Stimulated activated CD4-positive, alpha-beta T cell treated with anti-CD3 and anti-CD28 coated beads, Interleukin-2, amount 100 ng/mL, for 24 hours (primary cell): Measurements from ENCODE around the gene HRH3.

Source experiments
- DNase-seq, 2 donors: peaks; one replicate each; pipeline ENCODE4 v3.0.0-alpha.2; 2020

The HRH3 gene

GRCh38 chr20:62228982-62229545, 9.0 kb upstream of the HRH3 start:
- DNase-seq = no peak

GRCh38 chr20:62227977-62228958, 8.2 kb upstream of the HRH3 start:
- DNase-seq = no peak

GRCh38 chr20:62227591-62227976, 7.5 kb upstream of the HRH3 start:
- no peak for DNase-seq

- DNase-seq = no peak
Measured at GRCh38 chr20:62226707-62227590, 6.9 kb upstream of the HRH3 start.

GRCh38 chr20:62225820-62226635, 6.0 kb upstream of the HRH3 start:
- no peak for DNase-seq

- DNase-seq = no peak
Measured at GRCh38 chr20:62225026-62225425, 4.9 kb upstream of the HRH3 start.

- DNase-seq = no peak
Measured at GRCh38 chr20:62224113-62224855, 4.2 kb upstream of the HRH3 start.

- no peak for DNase-seq
Measured at GRCh38 chr20:62223571-62223970, 3.5 kb upstream of the HRH3 start.

- no peak for DNase-seq
Measured at GRCh38 chr20:62222972-62223371, 2.9 kb upstream of the HRH3 start.

- DNase-seq = no peak
Measured at GRCh38 chr20:62222266-62222850, 2.3 kb upstream of the HRH3 start.

GRCh38 chr20:62220666-62221568, 839 bp upstream of the HRH3 start:
- no peak for DNase-seq

- DNase-seq = no peak
Measured at GRCh38 chr20:62219101-62219991, 732 bp downstream of the HRH3 start.

- no peak for DNase-seq
Measured at GRCh38 chr20:62217913-62218773, 1.9 kb downstream of the HRH3 start.

- DNase-seq = no peak
Measured at GRCh38 chr20:62216636-62217566, 3.2 kb downstream of the HRH3 start.

GRCh38 chr20:62215991-62216635, 4.0 kb downstream of the HRH3 start:
- no peak for DNase-seq
